Measurements from ENCODE around the gene BCL2L12.

BCL2L12 gene

DNA sequence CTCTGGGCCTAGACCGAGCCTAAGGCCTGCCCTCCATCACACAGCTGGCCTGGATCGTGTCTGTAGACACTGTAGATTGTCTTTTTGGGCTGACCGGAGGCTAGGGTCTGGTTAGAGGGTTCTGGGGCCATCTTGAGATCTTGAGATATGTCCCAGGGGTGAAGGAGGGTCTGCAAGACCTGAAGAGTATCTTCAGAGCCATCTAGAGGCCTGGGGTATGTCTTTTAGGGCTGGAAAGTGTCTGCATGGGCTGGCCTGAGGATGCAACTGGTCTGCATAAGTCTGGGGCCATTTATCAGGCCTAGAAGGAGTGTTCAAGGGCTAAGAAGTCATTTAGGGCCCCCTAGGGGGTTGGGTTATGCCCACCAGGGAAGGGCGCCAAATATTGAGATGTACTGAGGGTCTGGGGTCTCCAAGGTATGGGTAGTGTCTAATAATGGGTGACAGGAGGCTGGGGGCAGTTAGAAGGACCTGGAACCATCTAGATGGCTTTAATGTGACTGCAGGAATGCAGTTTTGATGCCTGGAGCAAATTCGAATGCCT is 23.2 kb upstream of the BCL2L12 start:
- H3K9ac ChIP-seq (ENCODE audit: low read length): peak overlapping the region; percentile 80
- H3K27me3 ChIP-seq (ENCODE audit: low read length): no peaks in the 10 kb centered on the region
- no peak for TF ChIP-seq EZH2phosphoT487 (conservative IDR thresholded peaks at IDR 0.05; ENCODE audit: low read length)
- TF ChIP-seq, protein P1, sequence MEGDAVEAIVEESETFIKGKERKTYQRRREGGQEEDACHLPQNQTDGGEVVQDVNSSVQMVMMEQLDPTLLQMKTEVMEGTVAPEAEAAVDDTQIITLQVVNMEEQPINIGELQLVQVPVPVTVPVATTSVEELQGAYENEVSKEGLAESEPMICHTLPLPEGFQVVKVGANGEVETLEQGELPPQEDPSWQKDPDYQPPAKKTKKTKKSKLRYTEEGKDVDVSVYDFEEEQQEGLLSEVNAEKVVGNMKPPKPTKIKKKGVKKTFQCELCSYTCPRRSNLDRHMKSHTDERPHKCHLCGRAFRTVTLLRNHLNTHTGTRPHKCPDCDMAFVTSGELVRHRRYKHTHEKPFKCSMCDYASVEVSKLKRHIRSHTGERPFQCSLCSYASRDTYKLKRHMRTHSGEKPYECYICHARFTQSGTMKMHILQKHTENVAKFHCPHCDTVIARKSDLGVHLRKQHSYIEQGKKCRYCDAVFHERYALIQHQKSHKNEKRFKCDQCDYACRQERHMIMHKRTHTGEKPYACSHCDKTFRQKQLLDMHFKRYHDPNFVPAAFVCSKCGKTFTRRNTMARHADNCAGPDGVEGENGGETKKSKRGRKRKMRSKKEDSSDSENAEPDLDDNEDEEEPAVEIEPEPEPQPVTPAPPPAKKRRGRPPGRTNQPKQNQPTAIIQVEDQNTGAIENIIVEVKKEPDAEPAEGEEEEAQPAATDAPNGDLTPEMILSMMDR (IDR thresholded peaks at IDR 0.05; ENCODE audit: insufficient read depth, low read length, poor library complexity, severe bottlenecking): no peak
- H3K9me2 ChIP-seq (replicated peaks; ENCODE audit: insufficient read depth, low read length): no peaks in the 10 kb centered on the region
- no peaks in the 10 kb centered on the region for H3K36me3 ChIP-seq (ENCODE audit: low read length)
- peak overlapping the region; percentile 68 for H3K4me2 ChIP-seq (ENCODE audit: low read depth, low read length, poor library complexity, severe bottlenecking)
- no peaks in the 10 kb centered on the region for H3K9me3 ChIP-seq (ENCODE audit: insufficient read depth, low read length)
- peak overlapping the region; percentile 66 for H3K4me3 ChIP-seq (ENCODE audit: insufficient read depth, low read length, poor library complexity, severe bottlenecking)
- peak overlapping the region; percentile 64 for H3K27ac ChIP-seq (ENCODE audit: low read depth, low read length)
- H3F3A ChIP-seq (ENCODE audit: insufficient read depth): 0 out of 2 replicates have a peak, but pooled peaks cover 12% of the 10 kb centered on the region
- no peaks in the 10 kb centered on the region for H4K20me1 ChIP-seq (ENCODE audit: low read depth, low read length)
- peaks cover 28% of the 10 kb centered on the region for H3K79me2 ChIP-seq (ENCODE audit: insufficient read depth, low read length)
- no peak overlapping the region for H2AFZ ChIP-seq (ENCODE audit: low read depth, low read length, severe bottlenecking)

DNA sequence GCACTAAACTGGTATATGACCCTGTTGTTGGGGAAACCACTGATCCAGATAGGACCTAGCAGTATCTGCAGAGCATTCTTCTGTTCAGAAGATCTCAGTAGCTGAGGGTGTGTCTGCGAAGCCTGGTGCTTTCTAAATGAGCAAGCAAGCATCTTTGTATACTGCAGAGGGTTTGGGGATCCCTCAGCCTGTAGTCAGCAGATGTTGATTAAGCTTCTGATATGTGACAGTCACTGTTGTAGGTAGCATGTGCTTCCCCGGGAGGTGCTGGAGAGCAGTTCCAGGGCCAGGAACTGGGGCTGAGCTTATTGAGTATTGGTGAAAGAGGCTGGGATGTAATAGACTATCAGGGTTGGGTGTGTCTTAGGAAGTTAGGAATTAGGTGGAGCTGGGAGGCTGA is 22.3 kb upstream of the BCL2L12 start:
- no peaks in the 10 kb centered on the region for H3K9me3 ChIP-seq (ENCODE audit: insufficient read depth, low read length)
- 0 out of 2 replicates have a peak, but pooled peaks cover 12% of the 10 kb centered on the region for H3F3A ChIP-seq (ENCODE audit: insufficient read depth)
- no peaks in the 10 kb centered on the region for H3K9me2 ChIP-seq (replicated peaks; ENCODE audit: insufficient read depth, low read length)
- H3K27ac ChIP-seq (ENCODE audit: low read depth, low read length): no peak overlapping the region
- H3K79me2 ChIP-seq (ENCODE audit: insufficient read depth, low read length): peaks cover 28% of the 10 kb centered on the region
- TF ChIP-seq, protein P1 (IDR thresholded peaks at IDR 0.05; ENCODE audit: insufficient read depth, low read length, poor library complexity, severe bottlenecking): no peak
- no peak for TF ChIP-seq EZH2phosphoT487 (conservative IDR thresholded peaks at IDR 0.05; ENCODE audit: low read length)
- H3K4me2 ChIP-seq (ENCODE audit: low read depth, low read length, poor library complexity, severe bottlenecking): peak overlapping the region; percentile 68
- H4K20me1 ChIP-seq (ENCODE audit: low read depth, low read length): no peaks in the 10 kb centered on the region
- no peak overlapping the region for H2AFZ ChIP-seq (ENCODE audit: low read depth, low read length, severe bottlenecking)
- no peaks in the 10 kb centered on the region for H3K27me3 ChIP-seq (ENCODE audit: low read length)
- no peak overlapping the region for H3K4me3 ChIP-seq (ENCODE audit: insufficient read depth, low read length, poor library complexity, severe bottlenecking)
- peak overlapping the region; percentile 80 for H3K9ac ChIP-seq (ENCODE audit: low read length)
- H3K36me3 ChIP-seq (ENCODE audit: low read length): no peaks in the 10 kb centered on the region

DNA sequence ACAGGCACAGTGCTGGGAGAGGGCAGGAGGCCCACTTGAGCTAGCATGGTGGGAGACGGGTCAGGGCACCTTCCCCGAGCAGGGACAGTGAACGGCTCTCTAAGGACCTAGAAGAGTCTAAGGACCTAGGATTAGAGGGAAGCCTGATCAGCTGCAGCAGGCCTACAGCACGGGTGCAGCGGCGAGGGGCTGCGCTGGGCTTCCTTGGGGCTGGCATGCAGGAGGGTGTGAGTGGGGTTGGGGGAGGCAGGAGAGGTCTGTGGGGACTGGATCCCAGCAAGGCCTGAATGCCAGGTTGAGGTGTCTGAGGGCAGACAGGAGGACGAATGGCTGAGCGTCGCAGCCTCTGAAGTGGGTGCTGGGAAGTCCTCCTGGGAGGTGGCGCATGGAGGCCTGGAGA is 20.1 kb upstream of the BCL2L12 start:
- Histone ChIP-seq H2AFZ (ENCODE audit: low read depth, low read length, severe bottlenecking) (no peak overlapping the region), H3K9ac (ENCODE audit: low read length) (no peak overlapping the region), H3K36me3 (ENCODE audit: low read length) (no peaks in the 10 kb centered on the region; the same call in 1 of the 2 replicates), H4K20me1 (ENCODE audit: low read depth, low read length) (no peaks in the 10 kb centered on the region), H3F3A (ENCODE audit: insufficient read depth) (0 out of 2 replicates have a peak, but pooled peaks cover 12% of the 10 kb centered on the region), H3K9me3 (ENCODE audit: insufficient read depth, low read length) (no peaks in the 10 kb centered on the region), H3K79me2 (ENCODE audit: insufficient read depth, low read length) (peaks cover 28% of the 10 kb centered on the region), H3K4me3 (ENCODE audit: insufficient read depth, low read length, poor library complexity, severe bottlenecking) (no peak overlapping the region), H3K9me2 (replicated peaks; ENCODE audit: insufficient read depth, low read length) (no peaks in the 10 kb centered on the region), H3K4me2 (ENCODE audit: low read depth, low read length, poor library complexity, severe bottlenecking) (no peak overlapping the region), H3K27me3 (ENCODE audit: low read length) (no peaks in the 10 kb centered on the region), H3K27ac (ENCODE audit: low read depth, low read length) (no peak overlapping the region)
- TF ChIP-seq, protein P1 (IDR thresholded peaks at IDR 0.05; ENCODE audit: insufficient read depth, low read length, poor library complexity, severe bottlenecking): no peak
- TF ChIP-seq EZH2phosphoT487 (conservative IDR thresholded peaks at IDR 0.05; ENCODE audit: low read length): no peak
